ENCODE results near the gene IGLON5.

The IGLON5 gene

DNA sequence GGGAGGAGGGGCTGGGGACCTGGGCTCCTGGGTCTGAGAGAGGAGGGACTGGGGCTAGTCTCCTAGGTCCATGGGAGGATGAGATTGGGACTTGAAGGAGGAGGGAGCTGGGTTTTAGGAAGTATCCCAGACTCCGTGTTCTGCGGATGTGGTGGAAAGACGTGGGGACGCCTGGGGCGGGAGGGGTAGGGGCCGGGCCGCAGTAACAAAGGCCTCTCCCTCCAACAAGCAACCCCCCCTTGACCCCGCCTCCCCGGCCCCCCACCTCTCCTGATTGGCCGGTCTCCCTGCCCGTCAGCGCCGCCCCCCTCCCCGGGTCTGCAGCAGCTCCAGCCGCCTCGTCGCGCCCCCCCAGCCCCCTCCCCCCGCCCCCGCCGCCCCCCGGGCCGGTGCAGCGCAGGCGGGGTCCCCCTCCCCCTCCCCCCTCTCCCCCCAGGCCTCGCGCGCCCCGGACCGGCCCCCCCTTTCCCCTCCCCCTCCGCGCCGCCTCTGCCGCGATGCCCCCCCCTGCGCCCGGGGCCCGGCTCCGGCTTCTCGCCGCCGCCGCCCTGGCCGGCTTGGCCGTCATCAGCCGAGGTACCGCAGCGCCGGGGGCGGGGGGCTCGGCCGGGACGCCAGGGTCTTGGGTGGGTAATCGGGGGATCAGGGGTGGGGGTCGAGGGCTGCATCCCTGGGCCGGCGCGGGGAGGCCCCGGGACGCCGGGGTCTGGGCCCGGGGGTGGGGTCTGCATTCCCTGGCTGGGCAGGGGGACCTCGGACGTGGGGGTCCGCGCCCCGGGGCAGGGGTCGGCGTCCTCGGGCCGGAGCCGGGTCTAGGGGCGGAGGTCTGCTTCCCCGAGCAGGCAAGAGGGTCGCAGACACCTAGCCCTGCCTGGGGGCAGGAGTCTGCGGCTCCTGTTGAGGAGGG, at the start of gene IGLON5:
Gene IGLON5, plus strand, starts transcription at position 294 of the 907 bp plus-strand sequence. Its CDS starts 204 bp downstream, at position 498.
- no peak for DNase-seq

DNA sequence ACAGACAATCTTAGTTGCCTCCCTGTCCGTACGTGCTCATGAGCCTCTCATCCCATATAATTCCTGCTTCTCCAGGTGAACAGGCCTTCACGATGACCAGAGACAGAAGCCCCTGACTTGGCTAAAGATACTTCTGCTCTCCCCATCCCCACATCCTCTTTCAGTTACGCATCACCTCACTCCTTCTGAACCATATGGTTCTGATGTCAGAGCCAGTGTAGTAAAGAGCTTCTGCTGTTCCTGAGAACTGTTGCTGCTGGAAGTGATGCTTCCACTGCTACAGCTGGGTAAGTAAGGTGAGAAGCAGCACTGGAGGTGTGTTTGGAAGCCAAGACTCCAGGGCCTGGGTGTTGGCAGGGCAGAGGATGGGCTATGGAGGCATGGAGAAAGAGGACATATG, 47.6 kb upstream of the IGLON5 start:
- DNase-seq = no peak

DNA sequence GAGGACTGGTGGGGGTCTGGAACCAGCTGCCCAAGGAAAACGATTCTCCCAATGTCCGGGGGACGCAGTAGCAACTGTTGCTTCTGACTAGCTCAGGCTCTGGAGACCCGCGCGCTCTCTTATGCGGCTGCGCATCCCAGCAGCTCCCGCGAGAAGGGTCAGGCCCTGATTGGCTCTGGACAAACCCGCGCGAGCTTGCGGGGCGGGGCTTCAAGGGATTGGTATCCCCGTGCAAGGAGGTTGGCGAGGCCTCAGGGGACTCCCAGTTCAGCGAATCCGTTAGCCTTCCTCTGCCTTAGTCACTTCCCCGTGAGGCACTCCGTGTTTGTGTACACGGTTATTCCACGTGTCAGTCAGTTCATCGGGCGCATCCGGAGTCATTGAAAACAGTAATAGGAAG, 40.4 kb upstream of the IGLON5 start:
- DNase-seq = no peak

GRCh38 chr19:51272183-51272810, 39.1 kb upstream of the IGLON5 start:
- DNase-seq = no peak

DNA sequence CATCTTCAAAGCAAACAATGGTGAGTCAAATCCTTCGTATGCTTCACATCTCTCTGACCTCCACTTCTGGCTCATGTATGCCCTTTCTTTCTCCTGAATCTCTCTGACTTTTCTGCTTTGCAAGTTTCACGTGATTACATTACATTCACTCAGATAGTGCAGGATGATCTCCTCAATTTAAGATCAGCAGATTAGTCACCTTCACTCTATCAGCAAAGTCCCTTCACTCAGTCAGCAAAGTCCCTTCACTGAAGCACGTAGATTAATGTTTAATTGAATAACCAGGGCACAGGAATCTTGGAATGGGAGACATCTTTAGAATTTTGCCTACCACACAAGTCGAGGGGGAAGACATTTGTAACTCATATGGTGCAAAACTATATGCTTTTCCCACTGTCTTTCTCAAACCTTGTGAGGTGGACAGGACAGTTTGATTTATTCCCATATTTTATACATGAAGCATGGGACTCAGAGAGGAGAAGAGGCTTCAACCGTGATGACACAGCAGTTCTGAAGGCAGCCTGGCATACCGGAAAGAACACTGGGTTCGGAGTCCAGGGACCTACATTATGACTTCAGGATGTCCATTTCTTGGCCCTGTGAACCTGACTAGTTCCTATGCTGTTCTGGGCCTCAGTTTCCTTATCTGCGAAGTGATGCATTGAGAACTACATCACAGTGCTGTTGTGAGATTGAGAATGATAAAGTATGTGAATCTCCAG, 37.2 kb upstream of the IGLON5 start:
- DNase-seq = no peak

DNA sequence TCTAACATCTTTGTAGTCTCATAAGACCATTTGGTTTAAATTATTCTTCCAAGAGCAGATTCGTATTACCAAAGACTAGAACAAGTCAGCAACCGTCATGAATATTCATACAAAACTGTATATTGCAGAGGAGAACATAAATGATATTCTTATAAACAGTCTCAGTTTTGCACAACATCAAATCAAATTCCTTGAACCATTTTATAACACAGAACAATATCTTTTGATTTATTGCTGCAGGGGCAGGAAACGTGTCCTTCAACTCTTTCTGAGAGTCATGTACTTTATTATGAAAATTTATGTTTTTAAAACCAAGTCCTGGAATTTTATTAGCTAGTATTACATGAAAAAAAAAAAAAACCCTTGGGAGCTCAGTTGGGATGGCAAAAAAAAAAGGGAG, 34.3 kb upstream of the IGLON5 start:
- DNase-seq = no peak

GRCh38 chr19:51282335-51282734, 29.1 kb upstream of the IGLON5 start:
- DNase-seq = no peak

DNA sequence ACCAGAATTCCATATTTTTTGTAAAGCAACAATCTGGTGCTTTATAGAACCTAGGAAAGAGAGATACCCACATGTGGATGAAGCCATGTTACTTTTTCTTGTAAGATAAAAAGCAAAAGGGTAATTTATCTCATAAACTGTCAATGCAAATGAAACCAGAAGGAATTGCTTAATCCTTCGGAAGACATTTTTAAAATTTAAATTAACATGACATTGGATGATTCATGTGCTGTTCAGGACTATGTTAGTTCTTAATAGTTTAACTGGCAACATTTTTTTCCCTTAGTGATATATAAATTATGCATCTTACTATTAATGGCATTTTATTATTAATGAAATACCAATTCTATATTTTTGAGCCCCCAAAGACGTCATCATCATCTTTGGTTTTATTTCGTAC, 25.8 kb upstream of the IGLON5 start:
- no peak for DNase-seq

DNA sequence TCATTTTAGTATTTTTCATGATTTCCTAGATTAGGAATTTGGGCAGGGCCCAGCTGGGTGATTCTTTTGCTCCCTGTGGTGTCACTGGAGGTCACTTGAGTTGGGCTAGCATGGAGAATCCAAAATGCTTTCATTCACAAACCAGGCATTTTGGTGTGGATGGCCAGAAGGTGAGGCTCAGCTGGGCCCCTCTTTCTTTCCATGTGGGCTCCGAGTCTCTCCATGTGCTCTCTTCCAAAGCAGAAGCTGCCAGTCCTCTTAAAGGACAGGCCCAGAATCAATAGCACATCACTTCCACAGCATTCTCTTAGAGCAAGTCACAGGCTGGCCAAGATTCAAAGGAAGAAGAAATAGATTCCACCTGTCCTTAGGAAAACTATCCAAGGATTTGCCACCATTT, 21.8 kb upstream of the IGLON5 start:
- no peak for DNase-seq

DNA sequence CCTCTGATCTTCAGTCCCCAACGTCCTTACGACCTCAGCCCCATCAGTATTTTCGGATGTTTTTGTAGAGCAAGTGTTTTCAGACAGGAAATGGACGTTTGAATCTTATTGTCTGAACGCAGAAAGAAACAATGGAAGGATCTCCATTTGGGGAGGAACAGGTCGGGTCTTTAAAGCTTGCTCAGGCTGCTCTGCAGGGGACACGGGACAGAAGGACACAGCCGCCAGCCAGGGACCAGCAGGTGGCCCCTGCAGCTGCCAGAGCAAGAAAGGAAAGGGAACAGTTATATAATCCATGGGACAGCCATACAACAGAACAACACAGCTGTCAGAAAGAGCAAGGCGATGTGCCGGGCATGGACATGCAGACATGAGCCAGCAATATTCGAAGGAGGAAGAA, 18.5 kb upstream of the IGLON5 start:
- DNase-seq = no peak

- no peak for DNase-seq
Observed at GRCh38 chr19:51293571-51294210, 17.8 kb upstream of the IGLON5 start.

DNA sequence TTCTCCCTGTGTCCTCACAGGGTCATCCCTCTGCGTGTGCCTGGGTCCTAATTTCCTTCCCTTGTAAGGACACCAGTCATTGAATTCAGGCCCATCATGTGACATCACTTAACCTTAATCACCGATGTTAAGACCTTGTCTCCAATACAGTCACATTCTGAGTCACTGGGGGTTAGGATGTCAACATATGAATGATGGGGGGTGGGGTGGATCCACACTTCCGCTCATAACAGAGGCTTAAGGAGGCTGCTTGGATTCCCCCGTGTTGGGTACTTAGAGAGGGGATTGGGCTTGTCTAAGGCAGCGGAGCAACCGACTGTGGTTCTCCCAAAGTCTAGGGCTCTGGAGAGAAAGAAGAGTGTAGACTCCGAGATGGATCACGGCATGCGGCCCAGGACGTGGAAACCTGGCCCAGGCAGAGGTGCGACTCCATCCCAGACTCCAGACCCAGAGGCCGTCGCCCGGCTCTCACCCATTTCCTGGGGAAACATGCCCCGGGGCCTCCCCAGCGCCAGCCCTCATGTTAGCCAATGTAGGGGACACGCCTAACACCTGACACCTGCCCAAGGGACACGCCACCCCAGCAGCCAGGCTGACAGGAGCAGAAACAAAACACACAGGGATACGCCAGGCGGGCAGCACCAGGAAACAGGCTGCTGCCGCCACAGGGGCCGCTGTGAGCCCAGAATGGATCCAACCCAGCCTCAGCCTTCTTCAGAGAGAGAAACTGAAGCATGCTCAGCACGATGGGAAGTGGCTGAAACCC, 17.1 kb upstream of the IGLON5 start:
- no peak for DNase-seq

DNA sequence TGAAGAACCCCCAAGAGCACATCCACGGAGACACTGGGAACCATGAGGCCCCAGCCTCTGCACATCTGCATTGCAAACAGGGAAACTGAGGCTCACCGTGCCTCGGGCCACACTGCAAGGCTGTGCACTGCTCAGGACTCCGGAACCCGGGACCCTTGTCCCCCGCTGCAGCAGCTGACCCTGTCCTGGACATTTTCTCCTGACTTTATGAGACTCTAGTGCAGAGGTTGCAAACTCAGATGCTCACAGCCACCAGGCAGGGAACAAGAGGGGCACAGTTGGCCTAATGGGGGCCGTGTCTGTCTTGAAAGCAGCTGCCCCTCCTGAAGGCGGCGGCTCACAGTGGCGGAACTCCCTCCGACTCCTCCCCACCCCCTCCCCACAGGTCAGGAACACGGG, 16.5 kb upstream of the IGLON5 start:
- no peak for DNase-seq

DNA sequence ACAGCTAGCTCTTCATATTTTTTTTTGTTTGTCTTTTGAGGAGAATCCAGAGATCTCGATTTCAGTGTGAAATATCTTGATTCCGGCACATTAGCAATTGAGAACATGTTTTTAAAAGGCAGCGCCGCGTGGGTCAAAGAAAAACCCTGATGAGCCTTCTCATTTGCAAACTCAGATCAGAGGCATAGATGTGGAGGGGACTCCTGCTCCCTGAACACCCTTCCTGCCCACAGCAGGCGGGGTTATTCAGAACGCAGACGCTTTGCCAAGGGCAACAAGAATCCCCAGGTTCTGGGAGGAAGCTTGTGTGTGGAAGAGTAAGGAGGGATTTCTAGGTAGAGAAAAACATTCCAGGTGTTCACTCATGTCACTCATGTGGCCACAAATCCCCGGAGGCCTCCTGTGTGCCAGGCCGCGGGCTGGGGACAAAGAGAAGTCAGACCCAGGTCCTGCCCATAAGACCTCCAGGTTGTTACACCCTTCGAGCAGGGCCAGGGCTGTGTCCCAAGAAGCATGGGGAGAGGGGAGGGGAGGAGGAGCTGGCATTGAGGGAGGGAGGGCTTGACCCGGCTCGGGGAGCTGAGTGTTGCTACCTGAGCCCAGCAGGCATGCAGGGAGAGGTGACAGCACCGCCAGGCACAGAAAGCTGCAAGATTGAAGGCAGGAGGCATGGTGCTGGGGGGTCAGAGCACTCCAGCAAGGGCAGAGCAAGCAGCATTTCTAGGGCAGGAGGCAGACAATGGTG, 15.9 kb upstream of the IGLON5 start:
- no peak for DNase-seq

DNA sequence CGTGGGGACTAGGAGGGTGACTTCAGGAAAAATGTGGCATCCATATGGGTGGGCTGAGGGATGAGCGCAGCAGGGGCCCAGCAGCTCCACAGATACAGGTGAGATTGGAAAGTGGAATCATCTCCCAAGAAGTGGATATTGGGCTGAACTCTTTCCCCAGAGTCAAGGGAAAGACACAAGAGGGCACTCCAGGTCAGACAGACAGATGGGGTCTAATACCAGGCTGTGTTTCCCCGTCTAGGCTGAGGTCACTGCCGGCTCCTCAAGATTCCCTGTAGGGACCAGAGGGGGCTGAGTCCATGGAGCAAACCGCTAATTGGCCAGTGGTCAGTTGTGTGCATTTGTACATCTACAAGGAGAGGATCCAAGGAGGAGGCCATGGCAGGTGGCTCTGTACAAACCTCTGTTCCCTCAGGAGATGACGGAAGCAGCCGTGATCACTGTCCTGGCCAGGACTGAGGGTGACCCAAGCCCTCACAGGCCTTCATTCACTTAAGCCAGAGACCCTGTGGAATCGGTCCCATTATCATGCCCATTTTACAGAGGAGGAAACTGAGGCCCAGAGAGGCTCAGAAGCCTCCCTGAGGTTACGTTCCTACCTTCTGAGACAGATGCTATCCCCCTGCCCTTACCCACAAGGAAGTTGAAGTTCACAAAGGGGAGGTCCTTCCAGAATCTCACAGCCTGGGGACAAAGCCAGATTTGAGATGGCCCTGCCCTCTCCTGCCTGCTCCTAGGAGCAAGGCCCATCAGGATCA, 14.9 kb upstream of the IGLON5 start:
- DNase-seq = no peak

DNA sequence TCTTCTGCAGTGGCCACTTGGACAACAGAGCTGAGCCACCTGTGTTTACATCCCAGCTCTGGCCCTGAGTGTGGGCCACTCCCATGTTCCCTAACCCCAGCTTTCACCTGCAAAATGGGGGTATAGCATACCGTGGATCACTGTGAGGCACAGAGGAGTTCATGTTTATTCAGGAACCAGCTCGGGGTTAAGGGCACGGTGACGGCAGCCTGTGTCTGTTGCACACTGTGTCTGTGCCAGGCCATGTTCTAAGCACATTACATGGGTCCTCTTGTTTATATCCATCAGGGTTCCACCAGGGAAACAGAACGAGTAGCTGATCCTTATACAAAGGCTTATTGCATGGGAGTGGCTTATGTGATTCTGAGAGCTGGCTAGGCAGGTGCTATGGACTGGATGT, 14.0 kb upstream of the IGLON5 start:
- DNase-seq = no peak

- no peak for DNase-seq
Observed at GRCh38 chr19:51301266-51301665, 10.2 kb upstream of the IGLON5 start.

- no peak for DNase-seq
Observed at GRCh38 chr19:51305479-51305878, 6.0 kb upstream of the IGLON5 start.

GRCh38 chr19:51316688-51317087, 5.2 kb downstream of the IGLON5 start:
- no peak for DNase-seq

GRCh38 chr19:51317376-51317775, 5.9 kb downstream of the IGLON5 start:
- DNase-seq = no peak

- no peak for DNase-seq
Observed at GRCh38 chr19:51317968-51318367, 6.5 kb downstream of the IGLON5 start.

Data from DMS153 (cell line).